Osteocyte (in vitro differentiated cells): ENCODE data around the gene RBM20. TPM values are rescaled to one million over a fixed set of nuclear protein-coding genes. Genes with fewer than 3 reads are reported as not detected.
"Not testable (repeated sequence)": the region's sequence is repeated elsewhere in the genome, so short reads cannot be mapped to it uniquely, and the experiment has no call there.

Experiments used
- DNase-seq: peaks from one replicate; pipeline ENCODE4 v3.0.0; 2021; ENCODE audit warnings: mixed read lengths; ENCODE audit not compliant: unreplicated experiment; ENCODE audit errors: extremely low spot score
- H3K27ac Mint-ChIP-seq: one replicate; pipeline ENCODE4 v1.8.0; 2021; ENCODE audit warnings: mild to moderate bottlenecking, mixed read lengths; ENCODE audit not compliant: unreplicated experiment
- H3K27me3 Mint-ChIP-seq: one replicate; pipeline ENCODE4 v1.8.0; 2021; ENCODE audit warnings: mixed read lengths; ENCODE audit not compliant: unreplicated experiment
- H3K36me3 Mint-ChIP-seq: one replicate; pipeline ENCODE4 v1.8.0; 2021; ENCODE audit warnings: mixed read lengths; ENCODE audit not compliant: unreplicated experiment
- H3K4me1 Mint-ChIP-seq: one replicate; pipeline ENCODE4 v1.8.0; 2021; ENCODE audit warnings: mixed read lengths; ENCODE audit not compliant: unreplicated experiment
- H3K4me3 Mint-ChIP-seq: one replicate; pipeline ENCODE4 v1.8.0; 2021; ENCODE audit warnings: mild to moderate bottlenecking, moderate library complexity, mixed read lengths; ENCODE audit not compliant: unreplicated experiment
- H3K9me3 Mint-ChIP-seq: one replicate; pipeline ENCODE4 v1.8.0; 2021; ENCODE audit warnings: mixed read lengths; ENCODE audit not compliant: unreplicated experiment
- total RNA-seq: library from RNA; stranded (reverse); gene quantifications from 2 replicates; pipeline ENCODE4 v1.2.1, GENCODE V29; 2021
- TF ChIP-seq, protein P1 (sequence below): fragments of 200-600 bp; sonication (generic); IDR thresholded peaks from 2 replicates; pipeline ENCODE4 v1.5.0; 2021; ENCODE audit warnings: antibody characterized with exemption, mild to moderate bottlenecking, moderate library complexity

The RBM20 gene
- total RNA-seq, 1 donor from 2014 or later: 1.6 TPM

DNA sequence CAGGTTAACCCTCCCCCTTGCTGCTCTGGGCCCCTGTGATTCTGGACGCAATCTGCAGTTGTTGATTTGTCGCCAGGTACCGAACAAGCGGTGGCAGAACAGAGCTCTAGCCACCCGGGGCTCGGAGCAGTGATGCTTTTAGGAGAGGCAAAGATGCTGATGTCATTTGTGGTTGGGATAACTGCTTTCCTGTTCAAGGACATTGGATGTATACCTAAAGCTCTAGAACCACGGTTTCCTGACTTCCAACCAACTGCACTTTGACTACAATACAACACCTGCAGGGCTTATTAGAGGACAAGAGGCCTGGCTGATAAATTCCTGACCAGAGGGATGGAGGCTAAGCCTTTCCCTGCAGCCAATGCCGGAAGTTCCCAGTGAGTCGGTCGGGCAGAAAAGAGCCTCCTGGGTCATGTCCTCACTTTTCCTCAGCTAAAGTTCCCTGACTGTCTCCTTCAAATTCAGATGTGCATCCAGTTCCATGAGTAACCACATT lies 6.5 kb upstream of the RBM20 start:
- Mint-ChIP-seq H3K4me3 (no peak overlapping the region), H3K9me3 (no peaks in the 10 kb centered on the region), H3K27me3 (peaks cover 20% of the 10 kb centered on the region), H3K36me3 (no peaks in the 10 kb centered on the region), H3K4me1 (peaks cover 29% of the 10 kb centered on the region), H3K27ac (peak overlapping the region; percentile 71)
- TF ChIP-seq, protein P1, sequence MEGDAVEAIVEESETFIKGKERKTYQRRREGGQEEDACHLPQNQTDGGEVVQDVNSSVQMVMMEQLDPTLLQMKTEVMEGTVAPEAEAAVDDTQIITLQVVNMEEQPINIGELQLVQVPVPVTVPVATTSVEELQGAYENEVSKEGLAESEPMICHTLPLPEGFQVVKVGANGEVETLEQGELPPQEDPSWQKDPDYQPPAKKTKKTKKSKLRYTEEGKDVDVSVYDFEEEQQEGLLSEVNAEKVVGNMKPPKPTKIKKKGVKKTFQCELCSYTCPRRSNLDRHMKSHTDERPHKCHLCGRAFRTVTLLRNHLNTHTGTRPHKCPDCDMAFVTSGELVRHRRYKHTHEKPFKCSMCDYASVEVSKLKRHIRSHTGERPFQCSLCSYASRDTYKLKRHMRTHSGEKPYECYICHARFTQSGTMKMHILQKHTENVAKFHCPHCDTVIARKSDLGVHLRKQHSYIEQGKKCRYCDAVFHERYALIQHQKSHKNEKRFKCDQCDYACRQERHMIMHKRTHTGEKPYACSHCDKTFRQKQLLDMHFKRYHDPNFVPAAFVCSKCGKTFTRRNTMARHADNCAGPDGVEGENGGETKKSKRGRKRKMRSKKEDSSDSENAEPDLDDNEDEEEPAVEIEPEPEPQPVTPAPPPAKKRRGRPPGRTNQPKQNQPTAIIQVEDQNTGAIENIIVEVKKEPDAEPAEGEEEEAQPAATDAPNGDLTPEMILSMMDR: no peak
- no peak for DNase-seq

DNA sequence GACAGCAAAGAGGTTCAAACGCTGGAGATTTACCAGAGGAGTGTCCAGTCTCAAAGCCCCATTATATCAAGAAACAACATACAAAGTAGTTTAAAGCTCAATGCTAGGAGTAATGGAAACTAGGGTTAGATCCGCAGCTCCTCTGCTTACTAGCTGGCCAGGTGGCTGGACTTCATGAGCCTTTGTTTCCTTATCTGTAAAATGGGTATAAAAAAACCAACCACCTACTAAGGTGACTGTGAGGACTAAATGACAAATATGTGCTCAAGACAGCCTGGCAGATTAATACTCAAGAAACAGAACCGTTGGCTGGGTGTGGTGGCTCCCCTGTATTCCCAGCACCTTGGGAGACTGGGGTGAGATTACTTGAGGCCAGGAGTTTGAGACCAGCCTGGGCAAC lies 5.8 kb upstream of the RBM20 start:
- no peak overlapping the region for H3K4me3 Mint-ChIP-seq
- TF ChIP-seq, protein P1: no peak
- H3K27ac Mint-ChIP-seq: peak overlapping the region; percentile 31
- no peaks in the 10 kb centered on the region for H3K36me3 Mint-ChIP-seq
- peaks cover 34% of the 10 kb centered on the region for H3K4me1 Mint-ChIP-seq
- no peaks in the 10 kb centered on the region for H3K9me3 Mint-ChIP-seq
- H3K27me3 Mint-ChIP-seq: peaks cover 27% of the 10 kb centered on the region
- no peak for DNase-seq

DNA sequence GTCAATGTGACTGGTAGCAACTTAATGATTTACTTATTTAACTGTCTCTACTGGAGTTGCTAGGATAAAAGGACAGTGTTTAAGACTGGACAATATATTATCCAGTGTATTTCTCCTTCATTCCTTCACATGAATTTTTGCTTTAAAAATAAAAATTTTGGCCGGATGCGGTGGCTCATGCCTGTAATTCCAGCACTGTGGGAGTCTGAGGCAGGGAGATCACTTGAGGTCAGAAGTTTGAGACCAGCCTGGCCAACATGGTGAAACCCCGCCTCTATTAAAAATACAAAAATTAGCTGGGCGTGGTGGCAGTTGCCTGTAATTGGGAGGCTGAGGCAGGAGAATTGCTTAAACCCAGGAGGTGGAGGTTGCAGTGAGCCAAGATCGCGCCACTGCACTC lies 5.1 kb upstream of the RBM20 start:
- H3K27me3 Mint-ChIP-seq: peaks cover 30% of the 10 kb centered on the region

DNA sequence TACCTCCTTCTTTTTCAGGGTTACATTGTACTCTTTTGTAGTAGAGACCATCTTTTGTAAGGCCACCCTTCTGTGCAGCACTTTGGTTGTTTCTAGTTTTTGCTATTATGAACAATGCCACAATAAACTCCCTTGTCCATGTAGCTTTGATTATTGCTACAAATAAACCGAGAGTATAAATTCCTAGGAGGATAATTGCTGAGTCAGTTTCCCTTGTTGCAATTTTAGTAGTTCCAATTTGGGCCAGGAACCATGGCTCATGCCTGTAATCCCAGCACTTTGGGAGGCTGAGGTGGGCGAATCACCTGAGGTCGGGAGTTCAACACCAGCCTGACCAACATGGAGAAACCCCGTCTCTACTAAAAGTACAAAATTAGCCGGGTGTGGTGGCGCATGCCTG lies 4.3 kb upstream of the RBM20 start:
- H3K4me3 Mint-ChIP-seq, H3K27ac Mint-ChIP-seq, DNase-seq, H3K36me3 Mint-ChIP-seq, H3K9me3 Mint-ChIP-seq: not testable (repeated sequence)
- Mint-ChIP-seq H3K4me1 (peaks cover 39% of the 10 kb centered on the region), H3K27me3 (peaks cover 33% of the 10 kb centered on the region)

More for the DNA sequence above, 5.1 kb upstream of the RBM20 start:
- Mint-ChIP-seq H3K4me1 (peaks cover 37% of the 10 kb centered on the region), H3K27ac (peak overlapping the region; percentile 31)
- not testable (repeated sequence) for H3K4me3 Mint-ChIP-seq, DNase-seq, H3K36me3 Mint-ChIP-seq, H3K9me3 Mint-ChIP-seq

DNA sequence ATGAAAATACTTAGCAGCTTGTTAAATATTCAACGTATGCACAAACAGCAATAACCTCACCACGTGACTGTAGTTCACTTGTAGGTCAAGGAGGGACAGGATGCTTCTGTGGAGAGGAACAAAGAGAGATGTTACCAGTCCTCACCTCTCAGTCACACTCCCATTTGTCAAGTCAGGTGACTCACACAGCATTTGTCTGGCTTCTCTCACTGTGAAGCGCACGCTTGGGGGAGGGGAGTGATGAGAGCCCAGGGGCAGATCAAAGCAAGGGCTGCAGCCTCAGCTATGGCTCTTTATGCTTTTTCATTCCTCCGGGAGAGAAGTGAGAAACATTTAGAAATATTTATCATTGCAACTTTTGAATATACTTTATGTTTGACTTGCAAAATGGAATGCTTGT lies 2.9 kb upstream of the RBM20 start:
- Mint-ChIP-seq H3K27ac (no peak overlapping the region), H3K36me3 (no peaks in the 10 kb centered on the region), H3K9me3 (no peaks in the 10 kb centered on the region), H3K4me1 (peaks cover 38% of the 10 kb centered on the region), H3K27me3 (peaks cover 34% of the 10 kb centered on the region), H3K4me3 (no peak overlapping the region)
- DNase-seq: no peak
- TF ChIP-seq, protein P1: no peak

DNA sequence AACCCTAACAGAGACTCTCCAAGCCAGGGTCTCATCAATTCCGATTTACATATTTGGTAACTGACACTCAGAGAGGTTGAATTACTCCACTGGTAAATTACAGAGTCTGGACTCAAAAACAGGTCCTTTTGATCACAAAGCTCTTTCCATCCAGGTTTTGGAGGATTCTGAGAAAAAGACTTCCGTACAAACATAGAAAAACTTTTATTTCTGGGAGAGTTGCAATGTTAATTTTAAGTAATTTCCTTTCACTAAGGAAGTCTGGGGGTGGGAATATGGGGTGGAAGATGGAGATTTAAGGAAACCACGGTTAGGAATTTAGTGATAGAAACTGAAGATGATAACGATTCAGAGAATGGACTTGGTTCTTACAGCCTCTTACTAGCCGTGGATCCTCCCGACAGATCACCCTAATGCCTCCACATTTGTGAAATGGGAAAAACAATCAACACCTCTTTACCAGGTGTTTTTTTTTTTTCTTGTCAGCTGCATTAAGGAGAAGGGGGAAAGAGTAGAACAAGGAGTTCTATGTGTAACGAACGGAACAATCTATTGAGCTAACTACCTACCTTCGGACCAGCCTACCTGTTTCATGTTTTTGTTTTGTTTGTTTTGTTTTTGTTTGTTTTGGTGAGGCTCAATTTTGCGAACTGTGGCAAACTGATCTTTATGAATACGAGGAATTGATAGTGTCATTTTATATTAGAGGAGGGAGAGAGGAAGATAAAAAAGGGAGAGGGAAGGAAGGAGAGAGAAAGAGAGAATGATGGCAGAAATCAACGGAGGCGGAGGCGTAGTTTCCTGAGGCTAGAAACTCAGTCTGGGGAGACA lies 1.7 kb upstream of the RBM20 start:
- peaks cover 36% of the 10 kb centered on the region for H3K27me3 Mint-ChIP-seq
- H3K4me1 Mint-ChIP-seq: peaks cover 29% of the 10 kb centered on the region
- no peaks in the 10 kb centered on the region for H3K9me3 Mint-ChIP-seq
- DNase-seq: no peak
- TF ChIP-seq, protein P1: no peak
- no peak overlapping the region for H3K27ac Mint-ChIP-seq
- H3K36me3 Mint-ChIP-seq: no peaks in the 10 kb centered on the region
- peak overlapping the region; percentile 42 for H3K4me3 Mint-ChIP-seq
